ENCODE measurements around the gene STRIP1.

DNA sequence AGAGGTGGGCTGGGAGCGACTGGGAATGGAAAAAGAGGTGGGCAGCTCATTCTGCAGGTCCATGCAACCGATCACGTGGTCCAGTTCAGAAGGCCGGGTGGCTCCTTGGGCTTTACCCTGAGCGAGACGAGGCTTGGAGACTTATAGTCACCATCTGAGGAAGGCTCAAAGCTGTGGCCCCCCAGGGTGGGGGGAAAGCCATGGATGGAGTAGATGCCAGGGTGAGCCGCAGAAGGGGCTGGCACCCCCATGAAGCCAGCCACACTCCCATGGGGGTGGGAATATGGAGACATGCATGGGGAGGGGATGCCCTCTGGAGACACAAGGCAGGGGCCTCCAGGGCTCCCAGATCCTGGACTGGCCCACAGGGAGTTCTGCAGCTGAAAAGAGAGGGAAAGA is 26.2 kb downstream of the STRIP1 start:
- no peak for TF ChIP-seq EP300 (IDR thresholded peaks at IDR 0.05)
- TF ChIP-seq, protein P1, sequence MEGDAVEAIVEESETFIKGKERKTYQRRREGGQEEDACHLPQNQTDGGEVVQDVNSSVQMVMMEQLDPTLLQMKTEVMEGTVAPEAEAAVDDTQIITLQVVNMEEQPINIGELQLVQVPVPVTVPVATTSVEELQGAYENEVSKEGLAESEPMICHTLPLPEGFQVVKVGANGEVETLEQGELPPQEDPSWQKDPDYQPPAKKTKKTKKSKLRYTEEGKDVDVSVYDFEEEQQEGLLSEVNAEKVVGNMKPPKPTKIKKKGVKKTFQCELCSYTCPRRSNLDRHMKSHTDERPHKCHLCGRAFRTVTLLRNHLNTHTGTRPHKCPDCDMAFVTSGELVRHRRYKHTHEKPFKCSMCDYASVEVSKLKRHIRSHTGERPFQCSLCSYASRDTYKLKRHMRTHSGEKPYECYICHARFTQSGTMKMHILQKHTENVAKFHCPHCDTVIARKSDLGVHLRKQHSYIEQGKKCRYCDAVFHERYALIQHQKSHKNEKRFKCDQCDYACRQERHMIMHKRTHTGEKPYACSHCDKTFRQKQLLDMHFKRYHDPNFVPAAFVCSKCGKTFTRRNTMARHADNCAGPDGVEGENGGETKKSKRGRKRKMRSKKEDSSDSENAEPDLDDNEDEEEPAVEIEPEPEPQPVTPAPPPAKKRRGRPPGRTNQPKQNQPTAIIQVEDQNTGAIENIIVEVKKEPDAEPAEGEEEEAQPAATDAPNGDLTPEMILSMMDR (IDR thresholded peaks at IDR 0.05), result no peak
